Measurements from ENCODE around the gene ULK2. TPM values are rescaled to one million over a fixed set of nuclear protein-coding genes. Genes with fewer than 3 reads are reported as not detected.

Gene ULK2
- total RNA-seq, 1 experiment from 2014 or later: 12.7 TPM

- no peak overlapping the region for H3K4me3 ChIP-seq (replicated peaks in 1 of 2; ENCODE audit: low read depth in 1 of 2, low read length in 2 of 2)
- ATAC-seq (no peak), DNase-seq (ENCODE audit: low read depth, low spot score) (no peak)
- ChIA-PET POLR2A (interaction anchor here (1.4 kb wide), 1 partner anchor 107 kb away, joined by 5 read pairs; the partner anchor contains the start of gene ALDH3A2), CTCF (no interaction called here), RAD21 (ENCODE audit: low non-redundant PET in 1 of 2, low total read pairs in 2 of 2, uncharacterized antibody in 2 of 2, unreplicated experiment in 2 of 2) (no interaction called here)
- BruUV-seq (replicated peaks): no TSS peak
- H4K20me1 ChIP-seq (ENCODE audit: insufficient read depth): no peaks in the 10 kb centered on the region
- H3K79me2 ChIP-seq (ENCODE audit: insufficient read depth, low read length): no peaks in the 10 kb centered on the region
- H3K4me1 ChIP-seq (ENCODE audit: control insufficient read depth in 1 of 2, insufficient read depth in 2 of 2, low read length in 2 of 2): peaks cover 34 to 41% of the 10 kb centered on the region in 2 experiments
- H3K27me3 ChIP-seq (ENCODE audit: insufficient read depth, low read length): no peaks in the 10 kb centered on the region
- H3K4me2 ChIP-seq (ENCODE audit: low read length): no peak overlapping the region
- no peak overlapping the region for H2AFZ ChIP-seq (ENCODE audit: low read depth, low read length, poor library complexity, severe bottlenecking)
- H3K27ac ChIP-seq (ENCODE audit: low read depth, low read length): no peak overlapping the region
- no peak overlapping the region for H3K9ac ChIP-seq (ENCODE audit: low read length)
- no peaks in the 10 kb centered on the region for H3K36me3 ChIP-seq (ENCODE audit: control insufficient read depth in 1 of 2, insufficient read depth in 2 of 2, low read length in 2 of 2)
- H3K9me2 ChIP-seq (ENCODE audit: insufficient read depth): no peaks in the 10 kb centered on the region
- TF ChIP-seq, protein P1, sequence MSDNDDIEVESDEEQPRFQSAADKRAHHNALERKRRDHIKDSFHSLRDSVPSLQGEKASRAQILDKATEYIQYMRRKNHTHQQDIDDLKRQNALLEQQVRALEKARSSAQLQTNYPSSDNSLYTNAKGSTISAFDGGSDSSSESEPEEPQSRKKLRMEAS (IDR thresholded peaks at IDR 0.05): no peak
- TF ChIP-seq ZNF274 (IDR thresholded peaks at IDR 0.05; ENCODE audit: low read depth, low read length) (no peak), POLR2AphosphoS5 (IDR thresholded peaks at IDR 0.05; ENCODE audit: low read depth, low read length) (no peak), RAD21 (IDR thresholded peaks at IDR 0.05; ENCODE audit: low read depth) (no peak), EZH2 (IDR thresholded peaks at IDR 0.05) (no peak), EGR1 (IDR thresholded peaks at IDR 0.05; ENCODE audit: low read depth) (no peak), REST (IDR thresholded peaks at IDR 0.05; ENCODE audit: low read depth) (no peak), FOSL1 (IDR thresholded peaks at IDR 0.05; ENCODE audit: low read depth) (no peak), CBX3 (IDR thresholded peaks at IDR 0.05; ENCODE audit: low read depth) (no peak), SP1 (IDR thresholded peaks at IDR 0.05; ENCODE audit: low read depth) (no peak), ZFX (IDR thresholded peaks at IDR 0.05) (no peak), TCF7L2 (IDR thresholded peaks at IDR 0.05; ENCODE audit: borderline replicate concordance, extremely low read depth, insufficient read depth, insufficient read length) (no peak), CTCF (IDR thresholded peaks at IDR 0.05 in 2 of 3, conservative IDR thresholded peaks at IDR 0.05 in 1 of 3; ENCODE audit: borderline replicate concordance in 1 of 3, insufficient read depth in 1 of 3, low read depth in 2 of 3, low read length in 2 of 3) (no peak), SIN3A (IDR thresholded peaks at IDR 0.05; ENCODE audit: low read depth) (no peak), JUND (IDR thresholded peaks at IDR 0.05) (no peak), EZH2phosphoT487 (IDR thresholded peaks at IDR 0.05; ENCODE audit: borderline replicate concordance) (no peak), POLR2A (IDR thresholded peaks at IDR 0.05; ENCODE audit: borderline replicate concordance, extremely low read depth, insufficient read depth, insufficient read length) (no peak), ELF1 (IDR thresholded peaks at IDR 0.05; ENCODE audit: borderline replicate concordance, low read depth) (no peak), SRF (IDR thresholded peaks at IDR 0.05; ENCODE audit: low read depth) (no peak)
- TF ChIP-seq, protein P2, sequence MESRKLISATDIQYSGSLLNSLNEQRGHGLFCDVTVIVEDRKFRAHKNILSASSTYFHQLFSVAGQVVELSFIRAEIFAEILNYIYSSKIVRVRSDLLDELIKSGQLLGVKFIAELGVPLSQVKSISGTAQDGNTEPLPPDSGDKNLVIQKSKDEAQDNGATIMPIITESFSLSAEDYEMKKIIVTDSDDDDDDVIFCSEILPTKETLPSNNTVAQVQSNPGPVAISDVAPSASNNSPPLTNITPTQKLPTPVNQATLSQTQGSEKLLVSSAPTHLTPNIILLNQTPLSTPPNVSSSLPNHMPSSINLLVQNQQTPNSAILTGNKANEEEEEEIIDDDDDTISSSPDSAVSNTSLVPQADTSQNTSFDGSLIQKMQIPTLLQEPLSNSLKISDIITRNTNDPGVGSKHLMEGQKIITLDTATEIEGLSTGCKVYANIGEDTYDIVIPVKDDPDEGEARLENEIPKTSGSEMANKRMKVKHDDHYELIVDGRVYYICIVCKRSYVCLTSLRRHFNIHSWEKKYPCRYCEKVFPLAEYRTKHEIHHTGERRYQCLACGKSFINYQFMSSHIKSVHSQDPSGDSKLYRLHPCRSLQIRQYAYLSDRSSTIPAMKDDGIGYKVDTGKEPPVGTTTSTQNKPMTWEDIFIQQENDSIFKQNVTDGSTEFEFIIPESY (IDR thresholded peaks at IDR 0.05; ENCODE audit: extremely low read depth, insufficient replicate concordance, low read length): no peak
- no peaks in the 10 kb centered on the region for H3K9me3 ChIP-seq (ENCODE audit: control insufficient read depth in 1 of 2, insufficient read depth in 1 of 2, low read depth in 1 of 2, low read length in 2 of 2)
- intact Hi-C loops (cut with micrococcal nuclease): no loop called here
Measured at GRCh38 chr17:19755821-19756510, 111.8 kb downstream of the ULK2 start.
